ENCODE results near the gene OLIG2. TPM values are rescaled to one million over a fixed set of nuclear protein-coding genes. Genes with fewer than 3 reads are reported as not detected.

OLIG2 gene
- total RNA-seq, 3 donors from 2014 or later, result not detected

- intact Hi-C loops (cut with DNase I, micrococcal nuclease), result no loop called here
- no peak for DNase-seq
- no peaks in the 10 kb centered on the region for H3K36me3 ChIP-seq (ENCODE audit: low read depth)
- no peak for TF ChIP-seq CTCF (IDR thresholded peaks at IDR 0.05)
- H3K4me3 ChIP-seq, result no peak overlapping the region
- no peaks in the 10 kb centered on the region for H3K9me3 ChIP-seq
- H3K4me1 ChIP-seq (ENCODE audit: low read depth), result no peaks in the 10 kb centered on the region
- no peak for ATAC-seq
Observed at GRCh38 chr21:33058527-33058926, 32.8 kb downstream of the OLIG2 start.

GRCh38 chr21:33058957-33059356 is 33.2 kb downstream of the OLIG2 start:
- no peak for ATAC-seq
- no peak for TF ChIP-seq CTCF (IDR thresholded peaks at IDR 0.05)
- intact Hi-C loops (cut with DNase I, micrococcal nuclease), result no loop called here

GRCh38 chr21:33059380-33059841 is 33.7 kb downstream of the OLIG2 start:
- DNase-seq (peak in 1 of 3 donors; percentile 9), ATAC-seq (peak; percentile 39)
- no peaks in the 10 kb centered on the region for H3K36me3 ChIP-seq (ENCODE audit: low read depth)
- no peaks in the 10 kb centered on the region for H3K4me1 ChIP-seq (ENCODE audit: low read depth)
- H3K4me3 ChIP-seq, result no peak overlapping the region
- TF ChIP-seq CTCF (IDR thresholded peaks at IDR 0.05), result no peak
- intact Hi-C loops (cut with DNase I, micrococcal nuclease), result no loop called here
- H3K9me3 ChIP-seq, result no peaks in the 10 kb centered on the region

More at GRCh38 chr21:33058957-33059356, 33.2 kb downstream of the OLIG2 start:
- Histone ChIP-seq H3K4me1 (ENCODE audit: low read depth) (no peaks in the 10 kb centered on the region), H3K9me3 (no peaks in the 10 kb centered on the region), H3K36me3 (ENCODE audit: low read depth) (no peaks in the 10 kb centered on the region), H3K4me3 (no peak overlapping the region)
- DNase-seq, result no peak

GRCh38 chr21:33061233-33061632 is 35.5 kb downstream of the OLIG2 start:
- Histone ChIP-seq H3K4me1 (ENCODE audit: low read depth) (no peaks in the 10 kb centered on the region), H3K36me3 (ENCODE audit: low read depth) (no peaks in the 10 kb centered on the region), H3K9me3 (no peaks in the 10 kb centered on the region), H3K4me3 (no peak overlapping the region)
- no peak for ATAC-seq
- no peak for DNase-seq
- intact Hi-C loops (cut with DNase I, micrococcal nuclease), result no loop called here
- no peak for TF ChIP-seq CTCF (IDR thresholded peaks at IDR 0.05)

- no peaks in the 10 kb centered on the region for H3K9me3 ChIP-seq
- no peaks in the 10 kb centered on the region for H3K36me3 ChIP-seq (ENCODE audit: low read depth)
- intact Hi-C loops (cut with DNase I, micrococcal nuclease), result no loop called here
- no peak for ATAC-seq
- no peak for TF ChIP-seq CTCF (IDR thresholded peaks at IDR 0.05)
- DNase-seq, result no peak
- H3K4me3 ChIP-seq, result no peak overlapping the region
- no peaks in the 10 kb centered on the region for H3K4me1 ChIP-seq (ENCODE audit: low read depth)
Observed at GRCh38 chr21:33063375-33063883, 37.7 kb downstream of the OLIG2 start.
